GM12878 (cell line): ENCODE data around the gene INO80E. TPM values are rescaled to one million over a fixed set of nuclear protein-coding genes. Genes with fewer than 3 reads are reported as not detected.
"Not testable (repeated sequence)": the region's sequence is repeated elsewhere in the genome, so short reads cannot be mapped to it uniquely, and the experiment has no call there.

Experiments used
- ATAC-seq: fragments of 200-7000 bp; cut with Tn5 transposase; 3 replicates; pipeline ENCODE4 v1.9.1; 2020; ENCODE audit warnings: mild to moderate bottlenecking, moderate library complexity
- BruUV-seq: library from RNA; stranded (reverse); fragments of 400-500 nt; replicated peaks from 2 replicates; lab custom pipeline; 2021; lab: Mats Ljungman, UMichigan
- CTCF ChIA-PET: fragments of 300-600 bp; sonication (Branson Sonifier 250); formaldehyde crosslinking; extraction: SDS; loops from one replicate; lab custom pipeline; 2021; ENCODE audit warnings: inconsistent platforms; lab: Yijun Ruan, JAX
- POLR2A ChIA-PET: fragments of 350-600 bp; formaldehyde crosslinking; extraction: SDS; loops from one replicate; lab custom pipeline; 2021; ENCODE audit warnings: inconsistent platforms; lab: Charles Lee
- RAD21 ChIA-PET: fragments of 300-600 bp; sonication (Branson Sonifier 250); formaldehyde crosslinking; loops from one replicate; lab custom pipeline; 2023; ENCODE audit warnings: antibody characterized with exemption; ENCODE audit not compliant: unreplicated experiment; lab: Charles Lee
- SMC1A ChIA-PET: fragments of 300-600 bp; sonication (Branson Sonifier 250); formaldehyde crosslinking; loops from one replicate; lab custom pipeline; 2023; ENCODE audit not compliant: unreplicated experiment, uncharacterized antibody; lab: Charles Lee
- DNase-seq: peaks from one replicate; pipeline ENCODE4 v3.0.0-alpha.2; 2011; ENCODE audit warnings: low read depth, low spot score
- FAIRE-seq: peaks from 3 replicates; lab custom pipeline; 2011; peaks lifted over from hg19 to GRCh38; lab: Jason Lieb, UNC
- H2AFZ ChIP-seq: 2 replicates; pipeline ENCODE4 v1.6.0; 2011; ENCODE audit warnings: low read depth, low read length, control low read depth; ENCODE audit not compliant: control insufficient read depth
- H3K27ac ChIP-seq: 2 replicates; pipeline ENCODE4 v1.5.1; 2011; ENCODE audit warnings: control low read depth; ENCODE audit not compliant: control insufficient read depth, insufficient read depth
- H3K27me3 ChIP-seq, 2 experiments: replicated peaks in 1 of 2; 2 replicates each; pipeline versions ENCODE4 v1.6.0 to v1.6.1; 2011; ENCODE audit warnings: low read length in 1 of 2; ENCODE audit not compliant: control insufficient read depth in 2 of 2, insufficient read depth in 2 of 2
- H3K36me3 ChIP-seq, 2 experiments: 2 replicates each; pipeline ENCODE4 v1.5.1; 2011; ENCODE audit warnings: low read length in 1 of 2; ENCODE audit not compliant: control insufficient read depth in 2 of 2, insufficient read depth in 2 of 2
- H3K4me1 ChIP-seq: 2 replicates; pipeline ENCODE4 v1.6.1; 2011; ENCODE audit warnings: mild to moderate bottlenecking, low read length, moderate library complexity, mixed read lengths; ENCODE audit not compliant: control insufficient read depth, insufficient read depth
- H3K4me2 ChIP-seq: 2 replicates; pipeline ENCODE4 v1.6.0; 2011; ENCODE audit warnings: control low read depth; ENCODE audit not compliant: control insufficient read depth, insufficient read depth
- H3K4me3 ChIP-seq: fragments of 200-600 bp; sonication (generic); 2 replicates; pipeline ENCODE4 v1.5.1; 2016
- H3K79me2 ChIP-seq: 2 replicates; pipeline ENCODE4 v1.6.0; 2011; ENCODE audit warnings: low read length; ENCODE audit not compliant: control insufficient read depth, insufficient read depth
- H3K9ac ChIP-seq: 2 replicates; pipeline ENCODE4 v1.8.0; 2011; ENCODE audit warnings: low read length, control low read depth, mixed read lengths; ENCODE audit not compliant: control insufficient read depth, insufficient read depth
- H3K9me3 ChIP-seq: replicated peaks from 3 replicates; pipeline ENCODE4 v1.5.1; 2011; ENCODE audit warnings: mild to moderate bottlenecking, low read length; ENCODE audit not compliant: control insufficient read depth, insufficient read depth
- H4K20me1 ChIP-seq: 2 replicates; pipeline ENCODE4 v1.6.0; 2011; ENCODE audit not compliant: control insufficient read depth, insufficient read depth
- WGBS: methylation state at CpG from one replicate; pipeline ENCODE4 v1.1.6; 2016; ENCODE audit warnings: low lambda C conversion rate; ENCODE audit not compliant: insufficient replicate concordance, insufficient coverage; ENCODE audit errors: missing lambda C conversion rate; 5-methylcytosine and 5-hydroxymethylcytosine counted together
- in situ Hi-C: fragments of 300-500 bp; cut with MboI; formaldehyde crosslinking; loops from 9 replicates; pipeline ENCODE4 v1.14.3; 2018; ENCODE audit warnings: mixed read lengths
- intact Hi-C: fragments of 100-400 bp; cut with micrococcal nuclease; formaldehyde crosslinking; loops from one replicate; pipeline ENCODE4 v1.14.2; 2022; ENCODE audit not compliant: unreplicated experiment
- polyA plus RNA-seq, 11 experiments: library from polyadenylated mRNA; depleted of rRNA in 4 of 11; unstranded in 6 of 11; stranded (reverse) in 5 of 11; fragments of >200 nt; fragmentation: Nextera tagmentation in 4 of 11; fragmentation: Illumina TruSeq in 1 of 11; extraction: Ambion mirVana in 4 of 11; extraction: Trizol in 1 of 11; gene quantifications; 1 replicate in 1 of 11; 2 replicates in 10 of 11; pipeline versions ENCODE4 v1.2.1 to v1.2.3, GENCODE V29; 2011 to 2016; ENCODE audit warnings: inconsistent platforms in 2 of 11, missing spikeins in 2 of 11, low read depth in 1 of 11
- total RNA-seq, 4 experiments: library from RNA; depleted of rRNA in 3 of 4; stranded (reverse); fragments of >200 nt in 3 of 4; fragmentation: Illumina TruSeq in 1 of 4; extraction: Trizol in 1 of 4; gene quantifications; 2 replicates each; pipeline versions ENCODE4 v1.2.1 to v1.2.3, GENCODE V29; 2013 to 2021

INO80E gene
- total and polyA plus RNA-seq, 10 of the 15 experiments (the other 5 are each of a cell fraction or from before 2014, with no cell fraction given): 0.39 to 74.0 (median 33.0) TPM

GRCh38 chr16:30012598-30012997 lies 16.6 kb downstream of the INO80E start:
- H3K4me2 ChIP-seq, RAD21 ChIA-PET, SMC1A ChIA-PET, intact Hi-C loops, H3K27ac ChIP-seq, H3K4me1 ChIP-seq, H3K9ac ChIP-seq, FAIRE-seq, H3K79me2 ChIP-seq, DNase-seq, H4K20me1 ChIP-seq, H3K27me3 ChIP-seq, ATAC-seq, H3K4me3 ChIP-seq, H2AFZ ChIP-seq, BruUV-seq, H3K9me3 ChIP-seq, H3K36me3 ChIP-seq: not testable (repeated sequence)
- POLR2A ChIA-PET: interaction anchor here (0.6 to 0.7 kb wide), 3 partner anchors 86 to 170 kb away, joined by 5 to 9 read pairs (median 6); no protein-coding TSS in a partner anchor
- CTCF ChIA-PET: interaction anchor here (0.6 kb wide), 1 partner anchor 357 kb away, joined by 3 read pairs; no protein-coding TSS in a partner anchor
- in situ Hi-C loops: loop anchor here (25.0 kb wide), 1 partner anchor 900 kb away; no protein-coding TSS in a partner anchor
- WGBS: 92% methylated on average over 14 of the region's 14 CpGs

- FAIRE-seq, H3K36me3 ChIP-seq, H3K79me2 ChIP-seq, ATAC-seq, BruUV-seq, H4K20me1 ChIP-seq, H2AFZ ChIP-seq, H3K4me3 ChIP-seq, H3K27me3 ChIP-seq, DNase-seq, intact Hi-C loops, H3K9ac ChIP-seq, H3K9me3 ChIP-seq, H3K27ac ChIP-seq, H3K4me2 ChIP-seq, H3K4me1 ChIP-seq: not testable (repeated sequence)
- CTCF ChIA-PET: interaction anchor here (0.8 kb wide), 1 partner anchor 194 kb away, joined by 4 read pairs; no protein-coding TSS in a partner anchor
- POLR2A ChIA-PET: interaction anchor here (0.8 kb wide), 1 partner anchor 246 kb away, joined by 4 read pairs; no protein-coding TSS in a partner anchor
- SMC1A ChIA-PET: interaction anchor here (0.8 kb wide), 1 partner anchor 48 kb away, joined by 3 read pairs; no protein-coding TSS in a partner anchor
- WGBS: 68% methylated on average over 7 of the region's 7 CpGs
- RAD21 ChIA-PET: interaction anchor here (1.1 kb wide), 1 partner anchor 16 kb away, joined by 3 read pairs; no protein-coding TSS in a partner anchor
- in situ Hi-C loops: loop anchor here (25.0 kb wide), 1 partner anchor 903 kb away; no protein-coding TSS in a partner anchor
Observed at GRCh38 chr16:30015450-30015849, 19.4 kb downstream of the INO80E start.
